Caco-2 (cell line): Measurements from ENCODE around the gene CCR9. TPM values are rescaled to one million over a fixed set of nuclear protein-coding genes. Genes with fewer than 3 reads are reported as not detected.
A peak's percentile ranks its signal among the peaks of the same experiment; 100 is the strongest.

Source experiments
- BruUV-seq: library from RNA; stranded (reverse); fragments of 400-500 nt; replicated peaks from 2 replicates; lab custom pipeline; 2021; lab: Mats Ljungman, UMichigan
- CTCF ChIA-PET: fragments of 300-600 bp; sonication (Branson Sonifier 250); formaldehyde crosslinking; loops from one replicate; lab custom pipeline; 2022; ENCODE audit warnings: antibody characterized with exemption; lab: Charles Lee
- POLR2A ChIA-PET: fragments of 300-600 bp; sonication (Branson Sonifier 250); formaldehyde crosslinking; loops from one replicate; lab custom pipeline; 2022; ENCODE audit warnings: antibody characterized with exemption; lab: Charles Lee
- DNase-seq, 2 experiments: peaks; one replicate each; pipeline versions ENCODE4 v3.0.0 to v3.0.0-alpha.2; 2020 to 2022
- H3K27me3 ChIP-seq: replicated peaks from 2 replicates; pipeline ENCODE4 v1.6.0; 2011; ENCODE audit warnings: low read length; ENCODE audit not compliant: control insufficient read depth, insufficient read depth
- H3K36me3 ChIP-seq: 2 replicates; pipeline ENCODE4 v1.5.1; 2011; ENCODE audit warnings: low read length; ENCODE audit not compliant: control insufficient read depth, insufficient read depth
- H3K4me1 ChIP-seq: fragments of 250-450 bp; sonication (Bioruptor Pico); 2 replicates; pipeline ENCODE4 v1.5.1; 2020; ENCODE audit warnings: mild to moderate bottlenecking
- H3K4me3 ChIP-seq: 2 replicates; pipeline ENCODE4 v1.5.1; 2011; ENCODE audit warnings: low read depth, mild to moderate bottlenecking, control low read depth, low read length
- H3K9me3 ChIP-seq: fragments of 250-450 bp; sonication (Bioruptor Pico); 2 replicates; pipeline ENCODE4 v1.5.1; 2020; ENCODE audit warnings: mild to moderate bottlenecking, moderate library complexity
- H3K27ac Mint-ChIP-seq: one replicate; pipeline ENCODE4 v1.8.0; 2022; ENCODE audit warnings: mixed read lengths; ENCODE audit not compliant: unreplicated experiment
- H3K27me3 Mint-ChIP-seq: one replicate; pipeline ENCODE4 v1.8.0; 2022; ENCODE audit warnings: mixed read lengths; ENCODE audit not compliant: insufficient read depth, unreplicated experiment
- H3K36me3 Mint-ChIP-seq: one replicate; pipeline ENCODE4 v1.8.0; 2022; ENCODE audit warnings: mild to moderate bottlenecking, mixed read lengths; ENCODE audit not compliant: insufficient read depth, unreplicated experiment
- H3K4me1 Mint-ChIP-seq: one replicate; pipeline ENCODE4 v1.8.0; 2022; ENCODE audit warnings: low read depth, mixed read lengths; ENCODE audit not compliant: unreplicated experiment
- H3K4me3 Mint-ChIP-seq: one replicate; pipeline ENCODE4 v1.8.0; 2022; ENCODE audit warnings: mild to moderate bottlenecking, moderate library complexity, mixed read lengths; ENCODE audit not compliant: unreplicated experiment
- H3K9me3 Mint-ChIP-seq: one replicate; pipeline ENCODE4 v1.8.0; 2022; ENCODE audit warnings: mixed read lengths; ENCODE audit not compliant: unreplicated experiment
- intact Hi-C: fragments of 100-400 bp; cut with micrococcal nuclease; formaldehyde crosslinking; loops from one replicate; pipeline ENCODE4 v1.10.0; 2022; ENCODE audit not compliant: unreplicated experiment
- total RNA-seq: library from RNA; stranded (reverse); gene quantifications from 2 replicates; pipeline ENCODE4 v1.2.3, GENCODE V29; 2022
- TF ChIP-seq, protein P1 (sequence below), 2 experiments: fragments of 200-600 bp in 1 of 2; IDR thresholded peaks; 1 replicate in 1 of 2; 2 replicates in 1 of 2; pipeline versions ENCODE4 v1.5.1 to v1.8.0; 2011 to 2022; ENCODE audit warnings: antibody characterized with exemption in 1 of 2, control low read depth in 1 of 2, inconsistent platforms in 1 of 2, low read depth in 1 of 2, low read length in 1 of 2, mild to moderate bottlenecking in 1 of 2, moderate library complexity in 1 of 2; ENCODE audit not compliant: insufficient read depth in 1 of 2, severe bottlenecking in 1 of 2, unreplicated experiment in 1 of 2

CCR9 gene
- total RNA-seq, 1 experiment from 2014 or later: not detected

DNA sequence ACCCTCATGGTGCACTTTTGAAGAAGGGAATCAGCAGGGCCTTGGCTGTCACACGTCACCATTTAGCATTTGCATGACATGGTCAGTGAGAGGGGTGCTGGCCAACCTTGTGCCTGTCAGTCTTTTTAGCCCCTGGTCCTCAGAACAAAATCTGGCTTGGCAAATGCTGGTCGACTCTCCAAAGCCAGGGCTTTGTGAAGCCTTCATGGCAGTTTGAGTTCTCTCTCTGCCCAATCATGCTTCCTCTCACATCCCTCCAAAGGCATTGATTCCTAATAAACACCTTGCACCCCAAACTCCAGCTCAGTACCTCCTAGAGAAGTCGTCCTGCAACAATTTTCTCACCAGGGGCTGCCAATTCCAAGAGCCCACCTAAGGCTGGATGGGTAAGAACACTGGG, 19.4 kb downstream of the CCR9 start:
- Histone ChIP-seq H3K27me3 (no peaks in the 10 kb centered on the region), H3K4me3 (no peak overlapping the region), H3K36me3 (no peaks in the 10 kb centered on the region), H3K4me1 (no peaks in the 10 kb centered on the region), H3K9me3 (no peaks in the 10 kb centered on the region)
- H3K4me3 Mint-ChIP-seq: no peak overlapping the region
- TF ChIP-seq, protein P1, sequence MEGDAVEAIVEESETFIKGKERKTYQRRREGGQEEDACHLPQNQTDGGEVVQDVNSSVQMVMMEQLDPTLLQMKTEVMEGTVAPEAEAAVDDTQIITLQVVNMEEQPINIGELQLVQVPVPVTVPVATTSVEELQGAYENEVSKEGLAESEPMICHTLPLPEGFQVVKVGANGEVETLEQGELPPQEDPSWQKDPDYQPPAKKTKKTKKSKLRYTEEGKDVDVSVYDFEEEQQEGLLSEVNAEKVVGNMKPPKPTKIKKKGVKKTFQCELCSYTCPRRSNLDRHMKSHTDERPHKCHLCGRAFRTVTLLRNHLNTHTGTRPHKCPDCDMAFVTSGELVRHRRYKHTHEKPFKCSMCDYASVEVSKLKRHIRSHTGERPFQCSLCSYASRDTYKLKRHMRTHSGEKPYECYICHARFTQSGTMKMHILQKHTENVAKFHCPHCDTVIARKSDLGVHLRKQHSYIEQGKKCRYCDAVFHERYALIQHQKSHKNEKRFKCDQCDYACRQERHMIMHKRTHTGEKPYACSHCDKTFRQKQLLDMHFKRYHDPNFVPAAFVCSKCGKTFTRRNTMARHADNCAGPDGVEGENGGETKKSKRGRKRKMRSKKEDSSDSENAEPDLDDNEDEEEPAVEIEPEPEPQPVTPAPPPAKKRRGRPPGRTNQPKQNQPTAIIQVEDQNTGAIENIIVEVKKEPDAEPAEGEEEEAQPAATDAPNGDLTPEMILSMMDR (IDR thresholded peaks at IDR 0.05; ENCODE audit: insufficient read depth in 1 of 2, low read depth in 1 of 2, low read length in 1 of 2, severe bottlenecking in 1 of 2, unreplicated experiment in 1 of 2): no peak
- H3K27ac Mint-ChIP-seq: no peak overlapping the region
- ChIA-PET POLR2A (no interaction called here), CTCF (no interaction called here)
- no TSS peak for BruUV-seq
- H3K4me1 Mint-ChIP-seq: peaks cover 7% of the 10 kb centered on the region
- H3K36me3 Mint-ChIP-seq: no peaks in the 10 kb centered on the region
- peaks cover 3% of the 10 kb centered on the region for H3K27me3 Mint-ChIP-seq
- no peak for DNase-seq
- peaks cover 9% of the 10 kb centered on the region for H3K9me3 Mint-ChIP-seq
- intact Hi-C loops: no loop called here

- no TSS peak for BruUV-seq
- ChIA-PET CTCF (interaction anchor here (1.4 kb wide), 1 partner anchor 32 kb away, joined by 3 read pairs; no protein-coding TSS in a partner anchor), POLR2A (no interaction called here)
- H3K27me3 ChIP-seq: no peaks in the 10 kb centered on the region
- H3K9me3 ChIP-seq: no peaks in the 10 kb centered on the region
- no peaks in the 10 kb centered on the region for H3K4me1 ChIP-seq
- intact Hi-C loops: no loop called here
- no peaks in the 10 kb centered on the region for H3K36me3 Mint-ChIP-seq
- H3K4me1 Mint-ChIP-seq: peaks cover 7% of the 10 kb centered on the region
- no peaks in the 10 kb centered on the region for H3K36me3 ChIP-seq
- peaks cover 9% of the 10 kb centered on the region for H3K9me3 Mint-ChIP-seq
- TF ChIP-seq, protein P1 (IDR thresholded peaks at IDR 0.05; ENCODE audit: insufficient read depth in 1 of 2, low read depth in 1 of 2, low read length in 1 of 2, severe bottlenecking in 1 of 2, unreplicated experiment in 1 of 2): peak; percentile 21 to 72
- peaks cover 3% of the 10 kb centered on the region for H3K27me3 Mint-ChIP-seq
- H3K27ac Mint-ChIP-seq: no peak overlapping the region
- H3K4me3 Mint-ChIP-seq: no peak overlapping the region
- peak in 1 of 2 experiments; percentile 11 for DNase-seq
- no peak overlapping the region for H3K4me3 ChIP-seq
Measured at GRCh38 chr3:45906681-45907407, 20.5 kb downstream of the CCR9 start.

DNA sequence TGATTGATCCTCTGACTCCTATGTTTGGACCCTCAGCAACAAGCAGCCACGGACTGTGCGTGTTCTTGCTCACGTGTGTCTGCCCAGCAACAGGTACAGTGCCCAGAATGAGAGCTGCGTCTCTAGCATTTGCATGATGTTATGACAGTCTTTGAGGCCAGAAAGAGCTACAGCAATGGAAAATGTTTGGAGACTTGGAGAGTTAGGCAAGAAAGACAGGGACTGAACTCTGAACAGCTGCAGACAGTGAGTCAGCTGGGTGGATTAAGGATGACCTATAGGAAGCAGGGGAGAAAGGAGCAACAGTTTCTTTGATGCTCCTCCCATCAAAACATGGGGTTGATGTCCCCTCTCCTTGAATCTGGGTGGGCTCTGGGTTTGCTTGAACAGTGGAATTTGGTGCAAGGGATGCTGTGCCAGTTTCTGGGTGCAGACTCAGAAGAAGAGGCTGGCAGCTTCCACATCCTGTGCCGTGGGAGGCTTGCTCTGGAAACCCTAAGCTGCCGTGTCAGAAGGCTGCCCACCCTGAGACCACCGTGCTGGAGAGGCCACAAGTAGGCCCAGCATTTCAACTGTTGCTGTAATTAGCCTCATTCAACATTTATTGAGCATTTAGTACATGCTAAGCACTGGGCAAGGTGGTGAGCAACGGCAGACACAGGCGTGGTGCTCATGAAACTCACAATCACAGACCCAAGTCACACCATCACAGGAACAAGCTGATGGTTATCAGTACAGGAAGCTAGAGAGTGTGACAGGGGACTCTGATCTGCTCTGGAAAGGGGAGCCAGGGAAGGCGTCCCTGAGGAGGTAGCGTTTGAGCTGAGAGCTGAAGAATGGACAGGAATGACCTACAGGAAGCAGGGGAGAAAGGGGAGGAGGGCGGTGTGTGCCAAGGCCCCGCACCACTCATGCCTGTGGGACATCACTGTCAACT, 21.7 kb downstream of the CCR9 start:
- peaks cover 9% of the 10 kb centered on the region for H3K9me3 Mint-ChIP-seq
- Histone ChIP-seq H3K4me3 (no peak overlapping the region), H3K27me3 (no peaks in the 10 kb centered on the region), H3K4me1 (no peaks in the 10 kb centered on the region), H3K36me3 (no peaks in the 10 kb centered on the region), H3K9me3 (no peaks in the 10 kb centered on the region)
- POLR2A ChIA-PET: no interaction called here
- intact Hi-C loops: no loop called here
- TF ChIP-seq, protein P1 (IDR thresholded peaks at IDR 0.05; ENCODE audit: insufficient read depth in 1 of 2, low read depth in 1 of 2, low read length in 1 of 2, severe bottlenecking in 1 of 2, unreplicated experiment in 1 of 2): no peak
- no peaks in the 10 kb centered on the region for H3K36me3 Mint-ChIP-seq
- BruUV-seq: no TSS peak
- no peak overlapping the region for H3K27ac Mint-ChIP-seq
- no peak overlapping the region for H3K4me3 Mint-ChIP-seq
- H3K27me3 Mint-ChIP-seq: peaks cover 3% of the 10 kb centered on the region
- no peak for DNase-seq
- CTCF ChIA-PET: no interaction called here
- H3K4me1 Mint-ChIP-seq: peaks cover 7% of the 10 kb centered on the region
